Activated naive CD4-positive, alpha-beta T cell (primary cell): ENCODE data around the gene RUNX3.
A peak's percentile ranks its signal among the peaks of the same experiment; 100 is the strongest.
"Not testable (repeated sequence)": the region's sequence is repeated elsewhere in the genome, so short reads cannot be mapped to it uniquely, and the experiment has no call there.

ENCODE experiments used
- DNase-seq, 4 experiments: peaks; one replicate each; lab custom pipeline; 2025; lab: John Stamatoyannopoulos, UW

The RUNX3 gene

GRCh38 chr1:24902471-24902891, 27.6 kb downstream of the RUNX3 start:
- no peak for DNase-seq

GRCh38 chr1:24901791-24902470, 28.1 kb downstream of the RUNX3 start:
- no peak for DNase-seq

- DNase-seq: no peak
Measured at GRCh38 chr1:24900985-24901781, 28.9 kb downstream of the RUNX3 start.

GRCh38 chr1:24900486-24900849, 29.6 kb downstream of the RUNX3 start:
- DNase-seq: no peak

- no peak for DNase-seq
Measured at GRCh38 chr1:24899581-24900485, 30.2 kb downstream of the RUNX3 start.

- no peak for DNase-seq
Measured at GRCh38 chr1:24898909-24899439, 31.1 kb downstream of the RUNX3 start.

- DNase-seq: peak in 2 of 4 experiments; percentile 19 to 29
Measured at GRCh38 chr1:24898152-24898908, 31.7 kb downstream of the RUNX3 start.

- DNase-seq: no peak
Measured at GRCh38 chr1:24897263-24898151, 32.6 kb downstream of the RUNX3 start.

- no peak for DNase-seq
Measured at GRCh38 chr1:24896596-24897262, 33.3 kb downstream of the RUNX3 start.

- DNase-seq: no peak
Measured at GRCh38 chr1:24896176-24896575, 33.9 kb downstream of the RUNX3 start.

- DNase-seq: no peak
Measured at GRCh38 chr1:24895511-24895910, 34.6 kb downstream of the RUNX3 start.

- DNase-seq: no peak
Measured at GRCh38 chr1:24894002-24894401, 36.1 kb downstream of the RUNX3 start.

GRCh38 chr1:24893431-24893830, 36.6 kb downstream of the RUNX3 start:
- DNase-seq: no peak

GRCh38 chr1:24892188-24893153, 37.6 kb downstream of the RUNX3 start:
- no peak for DNase-seq

GRCh38 chr1:24891367-24891766, 38.7 kb downstream of the RUNX3 start:
- not testable (repeated sequence) for DNase-seq

GRCh38 chr1:24890887-24891286, 39.2 kb downstream of the RUNX3 start:
- DNase-seq: no peak

GRCh38 chr1:24888971-24889676, 41.0 kb downstream of the RUNX3 start:
- no peak for DNase-seq
